Measurements from ENCODE around the gene LOX. TPM values are rescaled to one million over a fixed set of nuclear protein-coding genes. Genes with fewer than 3 reads are reported as not detected.

The LOX gene
- total RNA-seq: 10 to 100 TPM; 29.3 to 76.5 (median 33.2) TPM

- ATAC-seq (ENCODE audit: low FRiP score) (peak; percentile 81), DNase-seq (ENCODE audit: low spot score) (peak; percentile 31)
- TF ChIP-seq CTCF (IDR thresholded peaks at IDR 0.05): no peak
Measured at GRCh38 chr5:122078116-122079110, at the start of gene LOX. Gene LOX, minus strand, starts transcription at chr5:122078259. Its CDS starts 274 bp downstream, at chr5:122077985.

GRCh38 chr5:122126756-122127321 lies 48.8 kb upstream of the LOX start:
- no peak for DNase-seq (ENCODE audit: low spot score)
- no peak for TF ChIP-seq CTCF (IDR thresholded peaks at IDR 0.05)
- ATAC-seq (ENCODE audit: low FRiP score): no peak

GRCh38 chr5:122126177-122126755 lies 48.2 kb upstream of the LOX start:
- no peak for TF ChIP-seq CTCF (IDR thresholded peaks at IDR 0.05)
- DNase-seq (ENCODE audit: low spot score) (no peak), ATAC-seq (ENCODE audit: low FRiP score) (no peak)

- no peak for DNase-seq (ENCODE audit: low spot score)
- ATAC-seq (ENCODE audit: low FRiP score): no peak
- no peak for TF ChIP-seq CTCF (IDR thresholded peaks at IDR 0.05)
Measured at GRCh38 chr5:122124766-122125165, 46.7 kb upstream of the LOX start.

- DNase-seq (ENCODE audit: low spot score) (no peak), ATAC-seq (ENCODE audit: low FRiP score) (no peak)
- no peak for TF ChIP-seq CTCF (IDR thresholded peaks at IDR 0.05)
Measured at GRCh38 chr5:122121479-122122465, 43.7 kb upstream of the LOX start.

GRCh38 chr5:122120957-122121356 lies 42.9 kb upstream of the LOX start:
- ATAC-seq (ENCODE audit: low FRiP score) (no peak), DNase-seq (ENCODE audit: low spot score) (no peak)
- TF ChIP-seq CTCF (IDR thresholded peaks at IDR 0.05): no peak

All from omental fat pad (tissue), 4 donors.